Iris pigment epithelial cell (primary cell): ENCODE results near the gene TTC9.
A peak's percentile ranks its signal among the peaks of the same experiment; 100 is the strongest.
"Not testable (repeated sequence)": the region's sequence is repeated elsewhere in the genome, so short reads cannot be mapped to it uniquely, and the experiment has no call there.

Experiments
- DNase-seq: peaks from one replicate; pipeline ENCODE4 v3.0.0-alpha.2; 2011; ENCODE audit warnings: low read depth

The TTC9 gene

DNA sequence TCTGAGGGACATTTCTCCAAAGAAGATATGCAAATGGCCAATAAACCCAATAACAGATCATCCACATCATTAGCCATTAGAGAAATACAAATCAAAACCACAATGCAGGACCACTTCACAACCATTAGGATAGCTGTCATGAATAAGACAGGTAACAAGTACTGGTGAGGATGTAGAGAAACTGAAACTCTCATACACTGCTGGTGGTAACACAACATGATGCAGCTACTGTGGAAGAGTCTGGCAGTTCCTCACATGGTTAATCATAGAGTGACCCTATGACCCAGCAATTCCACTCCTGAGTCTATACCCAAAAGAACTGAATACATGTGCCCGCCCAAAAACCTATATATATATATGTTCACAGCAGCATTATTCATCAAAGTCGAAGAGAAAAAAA is 39.0 kb downstream of the TTC9 start:
- no peak for DNase-seq

DNA sequence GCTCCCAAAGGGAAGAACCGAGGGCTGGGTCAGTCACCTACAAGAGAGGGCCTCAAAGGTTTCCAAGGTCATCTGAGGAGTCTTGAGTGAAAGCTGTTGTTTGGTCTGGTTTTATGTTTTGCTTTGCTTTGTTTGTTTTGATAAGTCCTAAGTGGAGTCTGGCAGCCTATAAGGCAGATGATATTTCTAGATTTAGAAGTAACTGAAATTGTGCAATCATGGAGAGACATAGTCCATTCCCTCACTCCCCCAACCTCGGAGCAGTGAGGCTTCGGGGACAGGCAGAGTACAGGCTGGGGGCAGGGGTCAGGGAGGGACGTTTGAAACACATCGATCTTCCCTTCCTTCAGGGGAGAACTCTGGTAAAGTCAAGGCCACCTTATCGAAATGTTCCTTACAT is 42.3 kb downstream of the TTC9 start:
- DNase-seq: peak; percentile 30

DNA sequence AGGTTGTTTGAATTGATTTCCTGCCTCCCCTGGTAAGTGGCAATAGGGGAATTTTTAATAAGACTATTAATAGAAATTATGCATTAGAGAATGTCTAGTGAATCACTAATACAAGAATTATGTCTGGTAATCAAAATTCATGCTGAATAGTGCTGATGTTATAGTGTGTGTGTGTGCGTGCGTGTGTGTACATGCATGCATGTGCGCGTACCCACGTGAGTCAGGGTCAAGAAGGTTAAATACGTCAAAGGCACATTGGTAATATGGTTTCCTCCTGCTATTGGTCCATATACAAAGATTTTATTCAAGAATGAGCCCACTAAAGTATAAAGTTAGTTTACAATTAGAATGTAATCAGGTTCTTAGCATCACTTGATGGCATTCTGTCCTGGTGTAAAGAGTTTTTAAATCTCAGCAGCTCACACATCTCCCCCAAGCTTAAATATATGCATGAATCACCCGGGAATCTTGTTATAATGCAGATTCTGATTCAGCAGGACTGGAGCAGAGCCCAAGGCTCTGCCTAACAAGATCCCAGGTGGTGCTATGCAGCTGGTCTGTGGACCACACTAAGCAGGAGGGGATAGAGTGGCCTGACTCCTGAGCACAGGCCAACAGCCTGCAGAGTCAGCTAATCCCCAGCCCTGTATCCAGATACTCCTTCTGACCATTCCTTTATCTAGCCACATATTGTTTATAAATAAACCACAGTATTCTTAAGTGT is 43.9 kb downstream of the TTC9 start:
- peak; percentile 11 for DNase-seq

DNA sequence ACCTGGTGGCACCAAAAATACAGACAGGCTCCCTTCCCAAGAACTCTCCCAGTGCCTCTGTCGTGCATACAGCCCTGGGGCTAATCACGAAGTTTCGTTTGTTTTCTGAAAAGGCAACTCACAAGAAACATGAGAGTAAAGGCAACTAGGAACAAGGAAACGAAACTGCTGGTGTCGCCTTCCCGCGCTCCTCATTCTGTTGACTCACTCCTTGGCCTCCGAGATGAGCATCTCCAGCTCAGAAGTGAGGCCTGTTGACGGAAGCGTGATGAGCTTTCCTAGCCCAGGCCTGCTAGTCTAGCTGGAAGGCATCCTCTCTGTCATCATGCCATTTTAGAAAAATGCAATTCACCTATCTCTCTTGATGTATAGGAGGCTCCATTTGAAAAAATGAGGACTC is 50.5 kb downstream of the TTC9 start:
- DNase-seq: no peak

DNA sequence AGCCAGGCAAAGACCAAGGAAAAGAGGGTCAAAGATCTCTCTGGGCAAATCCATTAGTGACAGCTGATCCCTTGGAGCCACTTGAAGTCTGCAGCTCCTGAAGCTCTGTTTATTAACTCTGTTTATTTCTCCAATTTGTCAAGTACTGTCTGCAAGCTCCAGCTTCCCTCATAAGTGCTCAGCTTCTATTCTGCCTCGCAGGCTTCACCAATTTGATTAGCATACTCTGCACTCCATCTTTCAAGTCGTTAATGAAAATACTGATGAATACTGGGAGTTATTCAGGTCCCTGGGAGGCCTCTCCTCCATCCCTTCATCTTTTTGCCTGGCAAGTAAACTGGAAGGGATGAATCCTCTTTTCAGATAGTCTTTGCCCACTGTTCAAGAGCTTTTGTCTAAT is 54.3 kb downstream of the TTC9 start:
- no peak for DNase-seq

DNA sequence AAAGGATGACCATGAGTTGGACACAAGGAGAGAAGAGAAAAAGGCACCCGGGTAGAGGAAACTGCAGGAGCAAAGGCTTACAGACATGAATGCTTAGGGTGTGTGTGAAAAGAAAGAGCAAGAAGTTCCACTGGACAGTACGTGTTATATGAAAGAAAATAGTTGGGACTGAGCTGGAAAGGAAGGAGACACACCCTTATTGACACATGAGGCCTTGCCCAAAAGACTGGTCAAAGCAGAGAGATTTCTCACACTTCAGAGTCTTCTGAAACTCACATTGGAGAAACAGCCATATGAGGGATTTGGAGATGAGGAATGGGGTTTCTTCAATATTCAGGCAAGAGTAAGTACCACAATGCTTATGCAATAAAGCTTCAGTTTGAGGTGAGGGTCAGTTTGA is 56.0 kb downstream of the TTC9 start:
- DNase-seq: no peak

DNA sequence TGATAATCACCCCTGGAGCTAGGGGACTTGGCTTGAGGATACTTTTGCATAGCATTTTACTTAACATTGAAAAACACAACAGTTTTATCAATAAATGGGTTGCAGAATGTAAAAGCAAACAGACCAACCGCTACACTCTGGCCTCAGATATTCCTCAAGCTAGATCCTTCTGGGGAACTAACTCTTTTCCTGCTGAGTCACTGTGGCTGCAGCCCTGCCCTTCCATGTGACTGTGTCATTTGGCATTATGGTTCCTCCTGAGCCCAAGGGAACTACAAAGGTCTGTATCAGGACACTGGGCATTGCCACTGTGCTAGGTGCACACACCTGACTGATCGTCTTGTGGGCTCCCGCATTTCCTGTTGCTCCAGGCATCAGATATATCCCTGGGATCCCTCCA is 56.6 kb downstream of the TTC9 start:
- peak; percentile 34 for DNase-seq

DNA sequence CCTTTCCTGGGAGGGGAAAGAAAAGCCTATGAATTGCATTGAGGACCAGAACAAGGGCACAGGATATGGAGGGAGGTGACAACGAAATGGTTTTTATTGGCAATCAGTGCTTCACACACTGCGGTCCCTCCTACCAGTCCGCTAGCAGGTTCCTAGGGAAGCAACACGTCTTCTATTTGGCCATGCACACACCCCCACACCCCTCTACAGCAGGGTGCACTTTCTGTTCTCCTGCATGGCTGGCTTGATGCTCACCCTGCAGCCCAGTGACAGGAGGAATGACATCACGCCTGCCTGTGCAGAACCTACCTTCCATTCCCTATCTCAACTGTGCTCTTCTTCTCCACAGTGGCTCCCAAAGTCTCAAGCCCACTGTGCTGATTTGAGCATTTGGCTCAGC is 57.9 kb downstream of the TTC9 start:
- DNase-seq: no peak

DNA sequence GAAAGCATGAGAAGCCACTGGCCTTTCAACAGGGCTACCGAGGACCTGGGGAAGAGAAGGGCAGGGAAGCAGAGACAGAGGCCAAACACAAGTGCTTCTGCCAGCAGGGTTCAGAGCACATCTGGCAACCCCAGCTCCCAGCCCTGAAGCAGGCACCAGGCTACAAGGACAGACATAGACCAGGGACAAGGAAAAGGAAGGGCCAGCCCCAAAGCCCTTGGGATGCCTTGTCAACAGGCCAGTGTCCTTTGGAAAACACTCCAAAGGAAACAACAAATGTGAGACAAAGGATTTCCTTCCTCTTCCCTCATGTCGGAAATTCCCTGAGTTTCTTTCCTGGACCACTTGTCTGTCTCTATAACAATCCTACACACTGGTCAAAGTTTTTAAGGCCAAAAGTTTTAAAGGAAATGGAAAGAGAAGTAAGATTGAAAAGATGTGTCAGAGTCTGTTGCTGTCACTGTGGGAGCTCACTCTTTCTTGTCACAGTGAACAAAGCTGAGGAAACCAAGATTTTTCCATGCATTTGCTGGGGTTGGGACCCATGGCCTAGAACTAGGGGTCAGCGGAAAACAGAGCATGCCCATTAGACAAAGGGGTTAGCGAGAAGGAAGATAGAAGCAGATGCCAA is 59.4 kb downstream of the TTC9 start:
- no peak for DNase-seq

DNA sequence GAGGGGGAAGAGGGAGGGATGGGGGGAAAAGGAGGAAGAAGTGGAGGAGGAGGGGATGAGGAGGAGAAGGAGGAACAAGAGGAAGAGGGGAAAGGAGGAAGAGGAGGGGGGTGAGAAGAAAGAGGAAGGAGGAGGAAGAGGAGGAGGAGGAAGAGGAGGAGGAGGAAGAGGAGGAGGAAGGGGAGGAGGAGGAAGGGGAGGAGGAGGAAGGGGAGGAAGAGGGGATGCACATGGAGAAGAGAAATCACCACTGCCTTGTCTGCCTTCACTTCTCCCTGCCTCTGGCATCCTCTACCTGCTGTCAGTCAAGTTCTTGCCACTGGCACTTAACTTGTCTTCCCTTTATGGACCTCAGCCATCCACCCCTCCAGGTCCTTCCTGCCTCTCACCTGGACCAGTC is 59.9 kb downstream of the TTC9 start:
- no peak for DNase-seq

DNA sequence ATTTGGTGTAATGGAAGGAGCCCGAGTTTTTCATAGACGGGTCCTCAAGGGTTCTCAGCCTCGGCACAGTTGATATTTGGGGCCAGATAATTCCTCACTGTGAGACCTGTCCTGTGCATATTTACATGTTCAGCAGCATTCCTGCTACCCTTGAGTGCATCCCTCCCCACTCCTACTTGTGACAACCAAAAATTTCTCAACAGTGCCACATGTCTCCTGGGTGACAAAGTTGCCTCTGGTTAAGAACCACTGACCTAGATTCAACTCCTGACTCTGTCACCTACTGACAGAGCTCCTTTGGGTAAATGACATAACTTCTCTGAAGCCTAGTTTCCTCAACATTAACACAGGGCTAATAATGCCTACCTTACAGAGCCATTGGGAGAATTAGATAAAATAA is 60.4 kb downstream of the TTC9 start:
- no peak for DNase-seq

DNA sequence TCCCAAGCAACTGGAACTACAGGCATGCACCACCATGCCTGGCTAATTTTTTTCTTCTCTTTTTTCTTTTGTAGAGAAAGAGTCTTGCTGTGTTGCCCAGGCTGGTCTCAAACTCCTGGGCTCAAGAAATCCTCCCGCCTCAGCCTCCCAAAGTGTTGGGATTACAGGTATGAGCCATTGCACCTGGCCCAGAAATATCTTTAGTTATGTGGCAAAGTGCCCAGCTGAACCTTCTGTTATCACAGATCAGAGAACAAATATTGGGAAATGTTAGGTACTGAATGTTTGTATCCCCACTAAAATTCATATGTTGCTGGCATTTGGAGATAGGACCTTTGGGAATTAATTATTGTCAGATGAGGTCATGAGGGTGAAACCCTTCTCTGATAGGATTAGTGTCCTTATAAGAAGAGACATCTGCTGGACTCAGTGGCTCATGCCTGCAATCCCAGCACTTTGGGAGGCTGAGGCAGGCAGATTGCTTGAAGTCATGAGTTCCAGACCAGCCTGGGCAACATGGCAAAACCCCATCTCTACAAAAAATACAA is 62.0 kb downstream of the TTC9 start:
- not testable (repeated sequence) for DNase-seq

DNA sequence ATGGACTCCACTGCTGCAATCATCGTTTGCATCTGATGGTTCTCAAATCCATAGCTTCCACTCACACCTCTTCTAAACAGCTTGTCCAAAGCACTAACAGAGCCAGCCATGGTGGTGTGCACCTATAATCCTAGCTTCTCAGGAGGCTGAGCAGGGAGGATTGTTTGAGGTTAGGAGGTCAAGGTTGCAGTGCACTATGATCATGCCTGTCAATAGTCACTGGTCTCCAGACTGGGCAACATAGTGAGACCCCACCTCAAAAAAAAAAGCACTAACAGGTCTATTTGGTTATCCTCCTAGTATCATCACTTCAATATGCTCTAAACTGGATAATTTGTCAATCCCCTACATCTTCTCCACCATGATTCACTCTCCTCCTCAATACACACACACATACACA is 63.2 kb downstream of the TTC9 start:
- no peak for DNase-seq

DNA sequence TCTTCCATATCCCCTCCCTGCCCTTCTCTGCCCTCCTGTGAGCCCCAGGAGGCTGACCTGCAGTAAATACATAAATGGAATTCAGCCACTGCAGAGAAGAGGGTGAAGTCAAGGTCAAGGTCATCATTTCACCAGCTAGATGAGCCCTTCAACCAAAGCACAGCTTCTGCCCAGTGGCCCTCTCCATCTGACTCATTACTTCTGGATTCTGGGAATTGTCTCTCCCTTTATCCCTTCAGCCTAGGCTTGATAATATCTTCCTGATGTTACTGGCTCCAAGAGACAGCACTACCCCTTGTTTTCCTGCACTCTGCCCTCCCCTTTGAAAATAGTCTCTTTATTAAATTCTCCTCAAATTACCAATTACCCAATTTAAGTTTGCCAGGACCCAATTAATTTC is 64.5 kb downstream of the TTC9 start:
- DNase-seq: no peak

DNA sequence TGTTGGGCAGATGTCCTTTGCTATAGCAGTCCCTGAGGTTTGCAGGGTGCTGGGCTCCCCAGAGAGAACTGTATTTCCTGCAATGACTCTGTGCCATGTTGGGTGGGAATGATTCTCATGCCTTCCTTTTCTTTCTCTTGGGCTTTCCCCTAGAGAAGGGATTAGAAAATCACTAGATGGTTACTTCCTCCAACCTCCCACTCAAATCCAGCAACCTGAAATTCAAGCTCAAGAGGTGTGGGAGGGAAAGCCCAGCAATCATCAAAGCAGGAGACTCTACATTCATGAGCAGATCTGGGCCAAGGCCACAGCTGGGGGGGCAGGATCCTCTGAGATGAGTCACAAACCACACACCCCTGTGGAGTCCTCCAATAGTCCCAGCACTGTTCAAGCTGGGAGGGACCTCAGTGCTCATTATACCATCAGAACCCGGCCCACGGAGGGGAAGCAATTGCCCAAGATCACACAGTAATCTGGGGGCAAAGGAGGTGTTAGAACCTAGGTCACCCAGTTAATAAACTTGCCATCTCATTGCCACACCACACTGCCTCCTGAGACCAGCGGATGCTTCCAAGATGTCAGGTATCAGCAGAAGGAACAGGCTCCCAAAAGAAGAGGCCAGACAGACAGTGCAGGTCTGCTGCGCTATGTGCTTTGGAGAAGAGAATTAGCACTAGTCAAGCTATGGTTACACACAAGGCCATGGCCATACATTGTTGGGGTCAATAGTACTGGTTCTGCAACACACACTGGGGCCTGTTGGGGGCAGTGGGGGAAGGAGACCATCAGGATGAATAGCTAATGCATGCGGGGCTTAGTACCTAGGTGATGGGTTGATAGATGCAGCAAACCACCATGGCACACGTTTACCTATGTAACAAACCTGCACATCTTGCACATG is 65.7 kb downstream of the TTC9 start:
- DNase-seq: peak; percentile 85

DNA sequence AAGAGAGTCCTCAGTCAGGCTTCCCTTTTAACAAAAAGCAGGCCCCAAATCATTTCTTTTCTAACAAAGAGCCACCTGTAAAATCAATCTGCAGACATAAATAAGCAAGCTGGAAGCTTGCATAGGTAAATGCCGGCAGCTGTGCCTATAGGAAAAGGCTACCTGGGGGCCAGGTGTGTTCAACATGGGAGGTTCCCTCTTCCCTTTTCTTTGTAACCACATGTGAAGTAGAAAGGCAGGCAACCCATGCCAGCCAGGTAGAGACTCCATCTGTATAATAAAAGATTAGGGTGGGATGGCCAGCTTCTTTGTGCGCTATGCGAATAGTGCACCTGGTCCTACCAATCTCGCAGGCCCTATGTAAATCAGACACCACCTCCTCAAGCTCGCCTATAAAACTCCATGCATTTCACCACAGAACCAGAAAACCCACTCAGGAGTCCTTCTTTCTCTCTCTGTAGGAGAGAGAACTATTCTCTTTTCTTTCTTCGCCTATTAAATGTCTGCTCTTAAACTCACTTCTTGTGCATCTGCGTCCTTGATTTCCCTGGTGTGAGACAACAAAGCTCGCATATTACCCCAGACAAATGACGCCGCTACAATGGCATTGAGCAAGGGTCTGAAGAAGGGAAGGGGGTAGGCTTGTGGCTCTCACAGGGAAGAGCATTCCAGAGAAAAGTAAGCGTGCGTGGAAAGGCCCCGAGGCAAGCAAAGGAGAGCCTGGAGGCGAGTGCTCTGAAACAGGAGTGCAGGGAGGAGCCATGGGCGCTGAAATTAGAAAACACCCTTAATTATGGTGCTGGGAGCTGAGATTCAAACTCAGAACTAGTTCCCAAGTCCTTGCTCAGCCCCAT is 67.2 kb downstream of the TTC9 start:
- no peak for DNase-seq

DNA sequence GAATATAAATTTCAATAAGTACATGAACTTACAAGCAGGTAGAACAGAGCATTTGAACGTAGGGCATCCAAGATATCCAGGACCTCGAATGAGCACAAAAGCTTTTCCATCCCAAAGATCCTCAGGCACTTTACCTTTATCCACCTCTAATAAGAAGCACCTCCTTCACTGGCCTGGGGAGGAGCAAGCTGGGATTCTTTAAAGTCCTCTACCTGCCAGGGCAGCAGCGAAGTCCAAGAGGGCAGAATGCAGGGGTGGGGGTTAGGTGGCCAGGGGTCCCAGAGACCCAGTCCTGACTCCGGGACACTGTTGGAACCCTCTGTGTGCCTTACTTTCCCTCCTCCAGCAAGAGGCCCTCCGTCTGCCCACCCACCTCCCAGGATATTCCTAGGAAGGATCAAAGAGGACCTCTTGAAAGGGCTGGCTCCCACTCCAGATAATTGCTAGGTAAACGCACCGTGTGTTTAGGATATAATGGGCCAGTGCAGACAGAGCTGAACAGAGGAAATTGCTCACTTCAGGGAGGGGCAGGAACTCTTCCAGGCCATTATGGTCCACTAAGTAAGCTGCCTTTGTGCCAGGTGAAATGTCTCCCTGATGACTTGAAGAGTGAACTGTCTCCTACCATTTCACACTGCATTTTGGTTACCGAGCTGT is 68.1 kb downstream of the TTC9 start:
- no peak for DNase-seq

DNA sequence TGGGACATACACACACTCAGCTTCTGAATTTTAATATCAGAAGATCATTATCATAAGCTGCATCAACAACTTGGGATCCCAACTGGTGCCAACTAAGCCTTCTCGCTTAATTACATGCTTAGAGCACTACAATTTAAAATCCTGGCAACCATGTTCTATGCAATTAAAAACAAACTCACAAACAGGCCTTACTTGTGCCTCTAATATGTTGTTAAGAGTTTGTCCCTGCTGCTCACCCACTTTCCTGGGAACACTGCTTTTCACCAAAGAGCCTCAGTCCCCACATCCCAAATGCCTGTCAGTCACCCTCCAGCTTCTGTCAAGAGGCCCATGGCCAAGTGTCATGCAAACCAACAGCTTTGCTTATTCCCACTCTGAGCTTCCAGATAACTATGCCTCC is 69.7 kb downstream of the TTC9 start:
- DNase-seq: no peak

DNA sequence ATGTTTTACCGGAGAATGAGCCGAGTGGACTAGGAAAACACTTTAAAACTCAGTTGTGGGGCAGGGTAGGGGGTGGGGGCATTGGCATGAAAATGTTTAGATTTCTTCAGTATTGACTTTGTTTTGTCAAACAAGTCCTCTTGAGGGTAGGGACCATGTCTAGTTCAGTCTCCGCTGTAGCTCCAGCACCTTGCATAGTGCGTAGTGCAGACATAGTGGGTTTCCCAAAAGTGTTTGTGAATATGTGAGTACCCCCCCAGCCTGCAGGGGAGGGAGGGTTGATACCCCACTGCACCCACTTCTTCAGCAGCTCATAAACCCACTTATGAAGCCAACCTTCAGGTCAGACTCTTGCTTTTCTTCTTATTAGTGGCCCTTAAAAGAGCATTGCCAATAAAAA is 71.4 kb downstream of the TTC9 start:
- DNase-seq: no peak

DNA sequence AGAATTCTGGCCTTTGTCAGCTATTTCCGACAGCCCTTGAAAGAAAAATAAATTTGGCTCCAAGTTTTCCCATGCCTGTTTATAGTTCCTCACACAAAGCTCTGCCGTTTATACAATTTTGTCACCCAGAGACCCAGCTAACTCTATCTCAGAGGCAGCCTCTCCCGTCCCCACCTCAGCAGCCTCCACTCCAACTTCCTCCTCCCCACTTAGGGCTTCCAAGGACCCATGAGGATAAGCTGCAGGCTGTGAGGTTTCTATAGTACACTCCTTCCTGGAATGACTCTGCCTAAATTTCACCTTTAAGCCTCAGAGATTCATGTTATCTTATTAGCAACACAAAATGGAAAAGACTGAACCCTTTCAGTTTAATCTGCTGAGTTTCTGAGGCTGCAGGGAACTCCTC is 71.8 kb downstream of the TTC9 start:
- no peak for DNase-seq

DNA sequence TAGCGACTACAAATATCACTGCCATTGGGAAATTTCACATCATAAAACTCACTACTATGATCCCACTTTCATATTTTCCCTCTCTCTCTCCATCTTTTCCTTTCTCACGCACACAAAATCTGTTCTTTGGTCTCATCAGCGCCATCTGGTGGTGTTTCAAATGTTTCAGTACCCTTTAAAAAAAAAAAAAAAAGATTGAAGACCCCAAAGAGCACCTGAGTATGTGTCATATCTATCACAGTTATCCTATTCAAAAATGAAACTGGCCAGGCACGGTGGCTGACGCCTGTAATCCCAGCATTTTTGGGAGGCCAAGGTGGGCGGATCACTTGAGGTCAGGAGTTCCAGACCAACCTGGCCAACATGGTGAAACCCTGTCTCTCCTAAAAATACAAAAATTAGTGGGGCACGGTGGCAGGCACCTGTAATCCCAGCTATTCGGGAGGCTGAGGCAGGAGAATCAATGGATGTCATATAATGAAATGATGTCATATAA is 72.4 kb downstream of the TTC9 start:
- DNase-seq: peak; percentile 48
